Measurements from ENCODE around the gene TRIM13.

DNA sequence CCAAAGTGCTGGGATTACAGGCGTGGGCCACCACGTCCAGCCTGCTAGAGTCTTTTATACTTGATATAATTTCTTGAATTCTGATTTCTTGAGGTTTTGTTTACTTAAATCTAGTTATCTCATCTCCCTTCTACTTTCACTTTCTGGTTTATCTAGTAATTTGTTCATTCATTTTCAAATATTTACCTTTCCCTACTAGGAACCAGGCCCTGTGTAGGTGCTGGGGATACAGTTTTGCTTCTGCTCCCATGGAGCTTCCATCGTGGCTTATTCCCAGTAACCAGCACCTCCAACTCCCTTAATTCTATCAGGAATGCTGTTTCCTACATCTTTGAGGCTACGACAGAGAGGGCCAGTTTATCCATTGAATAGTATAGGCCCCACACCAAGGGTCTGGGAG lies 24.1 kb upstream of the TRIM13 start:
- TF ChIP-seq, protein P1, sequence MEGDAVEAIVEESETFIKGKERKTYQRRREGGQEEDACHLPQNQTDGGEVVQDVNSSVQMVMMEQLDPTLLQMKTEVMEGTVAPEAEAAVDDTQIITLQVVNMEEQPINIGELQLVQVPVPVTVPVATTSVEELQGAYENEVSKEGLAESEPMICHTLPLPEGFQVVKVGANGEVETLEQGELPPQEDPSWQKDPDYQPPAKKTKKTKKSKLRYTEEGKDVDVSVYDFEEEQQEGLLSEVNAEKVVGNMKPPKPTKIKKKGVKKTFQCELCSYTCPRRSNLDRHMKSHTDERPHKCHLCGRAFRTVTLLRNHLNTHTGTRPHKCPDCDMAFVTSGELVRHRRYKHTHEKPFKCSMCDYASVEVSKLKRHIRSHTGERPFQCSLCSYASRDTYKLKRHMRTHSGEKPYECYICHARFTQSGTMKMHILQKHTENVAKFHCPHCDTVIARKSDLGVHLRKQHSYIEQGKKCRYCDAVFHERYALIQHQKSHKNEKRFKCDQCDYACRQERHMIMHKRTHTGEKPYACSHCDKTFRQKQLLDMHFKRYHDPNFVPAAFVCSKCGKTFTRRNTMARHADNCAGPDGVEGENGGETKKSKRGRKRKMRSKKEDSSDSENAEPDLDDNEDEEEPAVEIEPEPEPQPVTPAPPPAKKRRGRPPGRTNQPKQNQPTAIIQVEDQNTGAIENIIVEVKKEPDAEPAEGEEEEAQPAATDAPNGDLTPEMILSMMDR (IDR thresholded peaks at IDR 0.05; ENCODE audit: low read depth, low read length, poor library complexity, severe bottlenecking), result no peak
- no peak for TF ChIP-seq EZH2phosphoT487 (IDR thresholded peaks at IDR 0.05; ENCODE audit: borderline replicate concordance, low read length)
